GM18519 (cell line): ENCODE data around the gene RRP1B.
"Not testable (repeated sequence)": the region's sequence is repeated elsewhere in the genome, so short reads cannot be mapped to it uniquely, and the experiment has no call there.

ENCODE experiments used
- ATAC-seq: cut with Tn5 transposase; IDR thresholded peaks from one replicate; pipeline ENCODE4 v1.9.1; 2021; ENCODE audit warnings: mild to moderate bottlenecking, moderate library complexity; ENCODE audit not compliant: unreplicated experiment, low FRiP score

RRP1B gene

DNA sequence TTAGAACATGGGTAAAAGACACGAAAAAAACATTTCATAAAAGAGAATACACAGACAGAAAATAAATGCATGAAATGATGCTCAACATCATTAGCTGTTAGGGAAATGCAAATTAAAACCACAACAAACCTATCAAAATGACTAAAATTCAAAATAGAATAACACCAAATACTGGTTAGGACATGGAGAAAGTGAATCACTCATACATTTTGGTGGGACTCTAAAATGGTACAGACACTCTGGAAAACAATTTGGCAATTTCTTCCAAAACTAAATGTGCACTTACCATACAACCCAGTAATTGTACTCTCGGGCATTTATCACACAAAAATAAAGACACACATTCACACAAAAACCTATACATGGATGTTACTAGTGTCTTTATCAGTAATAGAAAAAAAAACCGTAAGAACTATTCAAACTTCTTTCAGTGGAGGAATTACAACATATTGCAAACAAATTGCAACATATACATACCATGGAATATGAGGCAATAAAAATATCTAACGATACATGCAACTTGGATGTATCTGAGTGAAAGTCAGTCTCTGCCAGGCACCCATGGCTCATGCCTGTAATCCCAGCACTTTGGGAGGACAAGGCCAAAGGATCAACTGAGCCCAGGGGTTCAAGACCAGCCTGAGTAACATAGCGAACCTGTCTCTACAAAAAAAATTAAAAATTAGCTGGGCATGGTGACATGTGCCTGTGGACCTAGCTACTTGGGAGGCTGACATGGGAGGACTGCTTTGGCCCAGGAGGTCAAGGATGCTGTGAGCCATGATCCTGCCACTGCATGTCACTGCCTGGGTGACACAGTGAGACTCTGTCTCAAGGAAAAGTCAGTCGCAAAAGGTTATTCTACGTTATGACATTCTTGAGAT, 19.6 kb upstream of the RRP1B start:
- no peak for ATAC-seq

- ATAC-seq, result no peak
Observed at GRCh38 chr21:43640400-43640799, 19.0 kb upstream of the RRP1B start.

DNA sequence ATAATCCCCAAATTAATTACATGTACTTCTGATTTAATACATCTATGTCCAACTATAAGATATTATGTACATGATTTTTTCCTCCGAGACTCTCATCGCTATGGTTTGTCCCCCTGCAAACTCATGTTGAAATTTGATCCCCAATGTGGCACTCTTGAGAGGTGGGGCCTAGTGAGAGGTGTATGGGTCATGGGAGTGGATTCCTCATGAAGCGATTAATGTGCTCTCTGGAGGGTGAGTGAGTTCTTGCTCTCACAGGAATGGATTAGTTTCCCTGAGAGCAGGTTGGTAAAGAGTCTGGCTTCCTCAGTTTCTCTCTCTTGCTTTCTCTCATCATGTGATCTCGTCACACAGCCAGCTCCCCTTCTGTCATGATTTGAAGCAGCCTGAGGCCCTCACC, 16.2 kb upstream of the RRP1B start:
- ATAC-seq, result no peak

- no peak for ATAC-seq
Observed at GRCh38 chr21:43644071-43644470, 15.3 kb upstream of the RRP1B start.

GRCh38 chr21:43644609-43645008, 14.8 kb upstream of the RRP1B start:
- ATAC-seq, result no peak

GRCh38 chr21:43645136-43645891, 14.0 kb upstream of the RRP1B start:
- no peak for ATAC-seq

DNA sequence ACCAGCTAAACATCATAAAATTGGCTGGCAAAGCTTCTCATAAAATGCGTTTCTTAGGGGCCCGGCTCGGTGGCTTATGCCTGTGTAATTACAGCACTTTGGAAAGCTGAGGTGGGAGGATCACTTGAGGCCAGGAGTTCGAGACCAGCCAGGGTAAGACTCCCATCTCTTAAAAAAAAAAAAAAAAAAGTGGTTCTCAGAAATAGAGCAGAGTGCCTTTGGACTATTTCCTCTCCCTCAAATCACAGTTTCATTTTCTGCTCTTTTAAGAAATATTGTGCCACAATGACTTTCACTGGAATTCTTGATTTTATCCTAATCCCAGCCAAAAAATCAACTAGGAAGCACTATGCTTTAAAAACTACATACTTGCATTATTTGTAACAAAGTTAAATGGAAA, 13.4 kb upstream of the RRP1B start:
- ATAC-seq, result no peak

DNA sequence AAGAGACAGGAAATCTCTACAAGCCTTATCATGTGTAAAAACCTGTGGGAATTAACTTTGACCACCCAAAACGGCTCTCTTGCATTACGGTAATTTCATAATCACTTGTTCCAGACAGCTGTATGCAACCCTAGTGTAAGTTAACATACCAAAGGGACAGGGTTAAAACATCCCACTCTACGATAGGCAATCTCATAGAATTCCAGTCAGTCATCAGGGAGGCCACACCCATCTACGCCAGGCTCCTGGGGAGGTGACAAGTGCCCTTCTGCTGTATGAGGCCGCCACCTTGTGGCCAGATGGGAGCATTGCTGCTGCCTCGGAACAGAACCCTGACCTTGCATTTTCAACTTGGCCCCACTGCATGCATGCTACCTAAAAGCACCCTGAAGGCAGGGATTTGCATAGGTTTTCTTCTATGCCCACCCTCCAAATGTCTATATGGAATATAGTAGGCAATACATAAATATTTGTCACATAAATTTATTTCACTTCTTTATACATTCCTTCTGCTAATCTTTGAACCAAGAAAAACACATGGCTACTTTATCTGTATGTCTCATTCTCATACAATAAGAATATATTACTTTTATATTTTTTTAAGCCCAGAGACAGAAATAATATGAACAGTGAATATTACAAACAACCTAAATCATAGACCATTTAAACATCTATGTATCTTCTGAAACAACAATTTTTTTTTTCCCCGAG, 12.7 kb upstream of the RRP1B start:
- no peak for ATAC-seq

GRCh38 chr21:43648171-43648570, 11.2 kb upstream of the RRP1B start:
- no peak for ATAC-seq

- ATAC-seq, result not testable (repeated sequence)
Observed at GRCh38 chr21:43651926-43652325, 7.4 kb upstream of the RRP1B start.

- no peak for ATAC-seq
Observed at GRCh38 chr21:43652616-43653015, 6.7 kb upstream of the RRP1B start.

DNA sequence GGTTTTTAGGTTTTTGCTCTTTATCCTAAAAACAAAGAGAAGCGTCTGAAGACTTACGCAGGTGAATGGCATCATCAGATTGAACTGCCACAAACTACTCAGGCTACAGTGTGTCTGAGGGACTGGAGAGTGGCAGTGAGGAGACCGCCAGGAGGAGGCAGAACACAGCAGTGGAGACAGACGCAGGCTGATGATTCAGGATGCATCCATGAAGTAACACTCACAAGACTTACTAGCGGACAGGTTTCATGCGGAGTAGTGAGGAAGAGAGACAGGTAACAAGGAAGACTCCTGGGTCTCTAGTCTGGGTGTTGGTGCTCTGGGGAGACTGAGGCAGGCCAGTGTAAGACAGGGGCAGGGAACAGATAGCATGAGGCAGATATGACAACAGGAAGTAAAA, 5.7 kb upstream of the RRP1B start:
- no peak for ATAC-seq

- no peak for ATAC-seq
Observed at GRCh38 chr21:43654806-43655489, 4.4 kb upstream of the RRP1B start.

- ATAC-seq, result no peak
Observed at GRCh38 chr21:43657355-43658087, 1.8 kb upstream of the RRP1B start.

GRCh38 chr21:43658088-43658741, 1.1 kb upstream of the RRP1B start:
- no peak for ATAC-seq

DNA sequence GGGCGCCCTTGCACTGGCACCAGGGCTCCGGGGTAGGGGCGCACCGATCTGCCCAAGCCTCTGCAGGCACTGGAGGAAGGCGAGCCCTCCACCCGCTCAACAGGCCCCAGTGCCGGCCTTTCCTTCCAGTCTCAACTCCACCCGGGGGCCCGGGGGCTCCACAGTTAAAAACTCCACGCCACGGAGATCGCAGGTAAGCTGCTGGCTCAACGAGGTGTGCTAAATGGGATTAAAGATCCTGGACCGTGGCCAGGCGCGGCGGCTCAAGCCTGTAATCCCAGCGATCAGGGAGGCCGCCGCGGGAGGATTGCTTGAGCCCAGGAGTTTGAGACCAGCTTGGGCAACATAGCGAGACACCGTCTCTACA, 608 bp upstream of the RRP1B start:
- ATAC-seq, result no peak

GRCh38 chr21:43662286-43662685, 2.9 kb downstream of the RRP1B start:
- ATAC-seq, result no peak

- no peak for ATAC-seq
Observed at GRCh38 chr21:43663033-43663432, 3.7 kb downstream of the RRP1B start.

GRCh38 chr21:43664358-43664757, 5.0 kb downstream of the RRP1B start:
- no peak for ATAC-seq

- no peak for ATAC-seq
Observed at GRCh38 chr21:43665879-43666278, 6.5 kb downstream of the RRP1B start.
